HG03439 (cell line): Measurements from ENCODE around the gene MEGF9.
A peak's percentile ranks its signal among the peaks of the same experiment; 100 is the strongest.

Experiments
- ATAC-seq: cut with Tn5 transposase; IDR thresholded peaks from one replicate; pipeline ENCODE4 v1.9.1; 2021; ENCODE audit warnings: mild to moderate bottlenecking, moderate library complexity; ENCODE audit not compliant: unreplicated experiment

The MEGF9 gene

DNA sequence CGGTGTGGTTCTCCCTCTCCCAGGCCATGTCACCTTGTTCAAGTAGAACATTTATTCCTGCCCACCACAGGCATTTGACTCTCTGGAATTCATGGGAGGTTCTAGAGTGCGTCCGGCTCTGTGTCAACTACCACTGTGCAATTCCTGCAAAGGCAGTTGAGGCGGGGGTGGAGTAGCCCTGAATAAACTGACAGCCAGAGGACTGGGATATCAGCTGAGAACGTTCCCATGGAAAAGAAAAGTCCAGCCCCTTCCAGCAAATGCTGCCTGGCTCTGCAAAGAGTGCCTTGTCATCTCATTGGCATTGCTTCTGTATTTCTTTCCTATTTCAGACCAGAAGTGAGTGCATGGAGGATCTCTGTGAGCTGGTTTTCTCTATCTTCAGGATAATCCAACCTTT is 18.9 kb upstream of the MEGF9 start:
- no peak for ATAC-seq

DNA sequence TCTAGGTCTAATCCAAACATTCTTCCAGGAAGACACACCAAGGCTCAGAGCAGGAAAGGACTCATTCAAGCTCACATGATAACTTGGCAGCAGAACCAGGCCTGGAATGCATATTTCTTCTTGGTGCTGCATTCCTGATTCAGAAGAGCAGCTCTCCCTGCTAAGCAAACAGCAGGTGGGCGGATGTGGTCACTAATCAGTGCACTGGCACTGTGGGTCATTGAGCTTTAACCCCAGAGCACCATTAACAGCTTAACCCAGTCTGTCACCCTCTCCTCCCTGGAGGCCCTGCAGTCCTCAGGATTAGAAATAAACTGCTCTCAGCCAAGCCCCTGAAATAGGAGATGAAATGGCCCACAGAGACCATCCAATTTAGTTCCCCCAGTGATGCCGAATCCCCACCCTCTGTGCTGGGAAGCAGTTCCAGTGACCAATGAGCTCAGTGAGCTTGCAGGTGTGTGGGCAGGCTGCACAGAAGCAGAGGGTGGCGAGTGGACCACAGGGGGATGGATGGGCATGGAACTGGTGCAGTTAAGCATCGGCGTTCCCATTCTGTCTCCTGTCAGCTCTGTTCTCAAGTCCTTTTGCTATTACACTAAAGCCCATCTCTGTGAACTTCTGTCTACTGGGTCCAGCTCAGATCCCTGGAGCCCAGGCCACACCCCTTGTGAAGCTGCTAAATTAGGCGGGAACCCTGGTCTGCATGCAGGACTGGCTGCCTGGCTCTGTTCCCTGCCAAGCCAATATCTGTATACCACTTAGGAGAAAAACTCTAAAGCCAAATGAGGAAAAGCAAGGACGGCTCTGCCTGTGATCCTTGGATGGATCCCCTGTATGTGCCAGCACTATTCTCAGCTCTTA is 16.6 kb upstream of the MEGF9 start:
- ATAC-seq = no peak

- ATAC-seq = no peak
Measured at GRCh38 chr9:120729791-120730241, 15.5 kb upstream of the MEGF9 start.

GRCh38 chr9:120726484-120726883 is 12.2 kb upstream of the MEGF9 start:
- ATAC-seq = no peak

DNA sequence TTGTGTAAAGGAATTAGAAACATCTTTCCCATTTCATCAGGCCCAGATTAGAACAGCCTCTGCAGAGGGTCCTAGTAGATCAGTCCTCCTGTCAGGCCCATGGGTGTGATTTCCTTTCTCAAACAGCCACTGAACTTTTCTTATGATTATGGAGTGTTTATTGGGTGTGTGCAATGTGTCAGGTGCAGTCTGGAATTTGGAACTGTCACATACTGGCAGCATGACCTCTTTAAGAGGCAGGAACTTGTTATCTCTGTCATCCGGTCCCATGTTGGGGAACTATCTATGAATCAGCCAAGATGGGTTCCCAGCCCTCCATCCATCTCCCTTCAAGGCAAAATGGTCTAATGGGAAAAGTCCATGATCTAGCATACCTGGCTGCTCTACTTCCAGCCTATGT is 11.6 kb upstream of the MEGF9 start:
- no peak for ATAC-seq

DNA sequence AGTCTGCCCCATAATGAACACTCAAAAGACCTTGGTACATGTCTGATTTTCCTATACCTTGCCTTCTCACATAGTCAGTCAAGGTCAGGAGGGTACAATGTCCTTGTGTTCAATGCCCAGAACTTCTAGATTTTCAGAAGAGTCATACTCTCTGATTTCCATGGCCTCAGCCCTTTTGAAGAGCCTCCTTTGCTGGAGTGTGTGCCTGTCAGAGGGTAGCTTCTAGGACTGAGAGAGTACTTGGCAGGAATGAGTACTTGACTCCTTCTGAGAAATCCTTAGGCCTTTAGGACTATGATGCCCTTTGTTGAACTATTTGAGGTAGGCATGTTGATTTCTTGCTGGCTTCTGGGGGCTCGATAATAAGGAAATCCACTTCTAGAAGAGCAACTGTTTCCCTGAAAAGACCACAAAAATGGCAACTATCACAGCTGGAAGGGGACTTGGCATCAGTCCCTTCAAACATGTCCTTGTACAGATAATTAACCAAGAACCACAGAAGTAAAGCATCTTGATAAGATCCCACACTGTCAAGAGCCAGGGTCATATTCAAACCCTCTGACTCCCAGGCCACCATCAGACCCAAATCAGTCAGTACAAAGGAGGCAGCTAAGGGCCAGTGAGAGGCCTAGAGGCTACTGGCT is 10.6 kb upstream of the MEGF9 start:
- no peak for ATAC-seq

DNA sequence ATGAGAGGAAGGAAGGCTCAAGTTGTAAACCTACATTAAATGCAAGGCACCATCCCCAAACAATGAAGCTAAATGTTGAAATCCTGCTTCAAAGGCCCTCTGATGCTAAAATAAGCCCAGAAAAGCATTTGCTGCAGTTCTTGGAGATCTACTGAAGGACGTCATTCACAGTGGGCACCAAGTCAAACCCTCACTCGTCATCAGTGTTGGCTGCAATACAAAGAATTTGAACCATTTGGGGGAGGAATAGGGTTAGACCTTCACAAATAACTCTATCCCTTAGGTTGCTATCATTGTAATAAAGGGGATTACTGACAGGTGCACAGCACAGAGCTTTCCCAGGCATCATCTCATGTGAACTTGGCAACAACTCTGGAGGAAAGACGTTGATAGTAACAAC is 9.3 kb upstream of the MEGF9 start:
- no peak for ATAC-seq

DNA sequence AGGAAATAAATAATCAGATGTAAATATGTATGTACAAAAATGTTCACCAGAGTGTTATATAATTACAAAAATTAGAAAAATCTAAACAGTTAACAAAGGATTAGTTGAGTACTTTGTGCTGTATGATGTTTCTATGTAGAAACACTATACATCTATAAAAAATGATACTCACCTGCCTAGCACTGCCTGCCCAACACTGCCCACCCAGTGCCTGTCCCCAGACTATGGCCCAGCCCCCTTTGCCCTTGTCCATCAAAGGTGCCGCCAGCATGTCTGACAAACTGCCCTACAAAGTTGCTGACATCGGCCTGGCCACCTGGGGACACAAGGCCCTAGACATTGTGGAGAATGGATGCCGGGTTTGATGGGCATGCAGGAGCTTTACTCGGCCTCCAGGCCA is 6.1 kb upstream of the MEGF9 start:
- no peak for ATAC-seq

DNA sequence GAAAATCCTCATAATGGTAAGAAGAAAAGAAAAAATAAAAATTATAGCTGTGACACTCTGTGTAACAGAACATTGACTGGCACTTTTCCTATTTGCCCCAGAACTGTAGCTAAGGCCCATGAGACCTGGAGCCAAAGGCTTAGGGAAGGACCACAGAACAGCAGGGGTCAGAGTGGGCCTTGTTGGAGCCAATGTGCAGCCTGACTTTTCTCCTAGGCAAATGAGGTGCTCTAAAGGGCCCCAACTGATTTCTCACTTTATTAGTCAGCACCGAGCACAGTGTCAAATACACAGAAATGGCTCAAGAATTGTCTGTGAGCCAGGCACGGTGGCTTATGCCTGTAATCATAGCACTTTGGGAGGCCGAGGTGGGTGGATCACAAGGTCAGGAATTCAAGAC is 4.0 kb upstream of the MEGF9 start:
- ATAC-seq = no peak

- no peak for ATAC-seq
Measured at GRCh38 chr9:120717176-120717575, 2.9 kb upstream of the MEGF9 start.

DNA sequence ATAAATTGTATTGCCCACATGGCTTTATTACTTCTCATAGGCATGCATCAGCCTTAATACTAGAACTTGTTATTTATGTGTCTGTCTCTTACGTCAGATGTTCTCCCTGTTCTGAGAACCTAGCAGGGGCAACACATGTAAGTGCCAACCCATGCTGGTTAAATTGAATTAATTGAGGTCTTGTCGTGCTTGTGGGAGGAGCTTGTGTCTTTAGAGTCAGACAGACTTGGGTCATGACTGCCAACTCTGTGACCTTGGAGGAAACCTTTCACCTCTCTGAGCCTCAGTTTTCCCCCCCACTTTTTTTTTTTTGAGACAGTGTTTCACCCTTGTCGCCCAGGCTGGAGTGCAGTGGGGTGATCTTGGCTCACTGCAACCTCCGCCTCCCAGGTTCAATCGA is 2.2 kb upstream of the MEGF9 start:
- ATAC-seq = no peak

GRCh38 chr9:120715389-120715924 is 1.2 kb upstream of the MEGF9 start:
- no peak for ATAC-seq

GRCh38 chr9:120714846-120715388 is 647 bp upstream of the MEGF9 start:
- peak; percentile 6 for ATAC-seq

GRCh38 chr9:120713257-120714087 is 798 bp downstream of the MEGF9 start:
- no peak for ATAC-seq

GRCh38 chr9:120712539-120713031 is 1.7 kb downstream of the MEGF9 start:
- ATAC-seq = no peak

DNA sequence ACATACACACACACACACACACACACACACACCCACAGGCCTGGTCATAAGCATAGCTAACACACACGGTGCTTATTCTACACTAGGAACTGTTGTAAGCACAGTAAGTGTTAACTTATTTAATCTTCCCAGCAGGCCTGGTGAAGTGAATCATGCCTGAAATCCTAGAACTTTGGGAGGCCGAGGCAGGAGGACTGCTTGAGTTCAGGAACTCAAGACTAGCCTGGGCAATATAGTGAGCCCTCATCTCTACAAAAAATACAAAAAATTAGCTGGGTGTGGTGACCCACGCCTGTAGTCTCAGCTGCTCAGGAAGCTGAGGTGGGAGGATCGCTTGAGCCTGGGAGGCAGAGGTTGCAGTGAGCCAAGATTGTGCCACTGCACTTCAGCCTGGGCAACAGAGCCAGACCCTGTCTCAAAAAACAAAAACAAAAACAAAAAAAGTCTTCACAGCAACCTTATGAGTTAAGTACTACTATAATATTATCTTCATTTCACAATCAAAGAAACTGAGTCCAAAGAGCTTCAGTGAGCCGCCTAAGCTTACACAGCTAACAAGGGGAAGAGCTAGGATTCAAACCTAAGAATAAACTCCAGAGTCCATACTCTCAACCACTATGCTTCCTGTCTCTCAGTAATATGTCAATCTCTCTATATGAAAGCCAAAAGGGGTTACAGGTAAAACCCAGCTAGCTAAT is 2.3 kb downstream of the MEGF9 start:
- ATAC-seq = no peak

- no peak for ATAC-seq
Measured at GRCh38 chr9:120711354-120711753, 2.9 kb downstream of the MEGF9 start.

DNA sequence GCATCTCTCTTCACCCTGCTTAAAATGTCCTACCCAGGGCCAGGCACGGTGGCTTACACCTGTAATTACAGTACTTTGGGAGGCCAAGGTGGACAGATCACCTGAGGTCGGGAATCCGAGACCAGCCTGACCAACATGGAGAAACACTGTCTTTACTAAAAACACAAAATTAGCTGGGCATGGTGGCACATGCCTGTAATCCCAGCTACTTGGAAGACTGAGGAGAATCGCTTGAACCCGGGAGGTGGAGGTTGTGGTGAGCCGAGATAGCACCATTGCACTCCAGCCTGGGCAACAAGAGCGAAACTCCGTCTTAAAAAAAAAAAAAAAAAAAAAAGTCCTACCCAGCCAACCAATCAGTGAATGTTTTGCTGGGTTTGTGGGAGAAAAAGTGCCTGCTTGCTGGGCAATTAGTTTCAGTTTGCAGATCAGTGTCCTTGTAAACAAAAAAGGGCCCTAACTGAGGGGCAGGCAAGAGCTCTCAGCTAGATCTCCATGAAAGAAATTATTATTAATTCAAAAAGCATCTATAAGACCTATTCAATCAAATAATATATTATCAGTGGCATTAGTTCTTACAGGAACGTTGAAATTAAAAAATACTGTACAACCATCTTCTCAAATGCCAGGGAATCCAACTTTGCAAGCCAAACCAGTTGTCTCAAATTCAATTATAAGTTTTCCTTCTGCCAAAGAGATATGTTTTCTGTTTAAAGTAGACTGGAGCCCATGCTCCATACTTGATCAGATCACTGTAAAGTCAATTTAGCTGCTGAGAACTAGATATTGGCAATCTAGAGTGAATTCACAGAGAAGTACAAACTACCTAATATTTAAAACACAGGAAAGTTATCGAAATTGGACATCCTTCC is 3.9 kb downstream of the MEGF9 start:
- ATAC-seq = no peak

GRCh38 chr9:120708526-120709224 is 5.6 kb downstream of the MEGF9 start:
- no peak for ATAC-seq
